Coronary artery (tissue), 2 donors: ENCODE data around the gene SNRK.

ENCODE experiments used
- DNase-seq: peaks from one replicate; pipeline ENCODE4 v3.0.0-alpha.2; 2017; ENCODE audit warnings: low spot score
- H3K27ac ChIP-seq, 2 donors: fragments of 200-600 bp; sonication (generic); one replicate each; pipeline ENCODE4 v1.5.1; 2016 to 2019
- H3K4me3 ChIP-seq: fragments of 200-600 bp; sonication (generic); 2 replicates; pipeline ENCODE4 v1.5.1; 2016; ENCODE audit warnings: mild to moderate bottlenecking, moderate library complexity
- CTCF ChIP-seq: fragments of 200-600 bp; sonication (generic); IDR thresholded peaks from one replicate; pipeline ENCODE4 v1.5.1; 2019; ENCODE audit warnings: antibody characterized with exemption

The SNRK gene

DNA sequence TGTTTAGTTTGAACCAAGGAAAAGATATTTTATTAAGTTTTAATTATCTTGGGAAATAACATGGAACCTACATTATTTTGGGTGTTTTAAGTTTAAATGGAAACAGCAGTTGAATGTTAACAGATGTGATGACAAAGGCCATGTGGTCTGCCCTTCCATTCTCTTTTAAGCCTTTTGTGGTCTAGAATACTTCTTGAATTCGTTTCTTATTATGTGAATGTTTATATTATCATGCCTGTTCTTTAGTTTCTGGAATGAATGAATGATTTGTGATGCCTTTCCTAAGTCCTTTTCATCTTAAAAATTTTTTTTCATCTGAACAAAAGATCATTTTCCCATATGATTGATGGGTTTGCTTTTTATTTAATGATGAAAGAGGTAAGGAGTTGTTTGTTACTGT is 44.6 kb downstream of the SNRK start:
- H3K27ac ChIP-seq: no peak overlapping the region
- DNase-seq: no peak
- no peak overlapping the region for H3K4me3 ChIP-seq
- TF ChIP-seq CTCF: no peak

DNA sequence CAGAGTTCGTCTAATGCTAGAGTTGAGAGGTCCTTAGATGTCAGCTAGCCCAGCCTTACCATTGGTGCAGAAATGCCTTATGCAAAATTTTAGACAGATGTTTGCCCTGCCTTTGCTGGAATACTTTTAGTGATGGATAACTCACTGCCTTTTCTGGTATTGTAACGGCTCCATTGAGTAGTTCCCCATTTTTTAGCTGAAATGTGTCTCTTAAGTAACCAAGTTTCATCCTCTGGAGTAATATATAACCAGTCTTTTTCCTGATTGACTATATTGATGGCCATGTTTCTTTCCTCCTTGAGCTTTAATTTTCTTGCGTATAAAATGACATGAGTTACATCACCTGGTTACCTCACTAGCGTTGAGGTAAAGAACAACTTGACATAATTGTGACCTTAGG is 45.0 kb downstream of the SNRK start:
- no peak for DNase-seq
- Histone ChIP-seq H3K4me3 (no peak overlapping the region), H3K27ac (no peak overlapping the region)
- TF ChIP-seq CTCF: no peak

DNA sequence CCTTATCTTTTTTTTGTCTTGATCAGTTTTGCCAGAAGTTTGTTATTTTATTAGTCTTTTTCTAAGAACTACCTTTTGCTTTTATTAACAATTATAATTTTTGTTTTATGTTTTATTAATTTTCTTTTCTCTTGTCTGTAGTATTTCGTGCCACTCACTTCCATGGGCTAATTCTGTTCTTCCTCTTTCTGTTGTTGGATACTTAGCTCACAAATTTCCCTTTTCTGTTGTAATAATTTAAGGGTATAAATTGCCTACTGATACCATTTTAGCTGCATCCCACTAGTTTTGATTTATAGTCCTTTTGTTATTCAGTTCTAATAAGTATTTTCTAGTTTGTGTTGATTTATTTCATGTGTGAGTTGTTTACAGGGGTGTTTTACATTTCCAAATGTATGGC is 48.6 kb downstream of the SNRK start:
- Histone ChIP-seq H3K4me3 (no peak overlapping the region), H3K27ac (no peak overlapping the region)
- DNase-seq: no peak
- no peak for TF ChIP-seq CTCF

- TF ChIP-seq CTCF: no peak
- no peak overlapping the region for H3K4me3 ChIP-seq
- no peak for DNase-seq
- no peak overlapping the region for H3K27ac ChIP-seq
Observed at GRCh38 chr3:43335799-43336198, 49.5 kb downstream of the SNRK start.

- no peak for DNase-seq
- Histone ChIP-seq H3K27ac (no peak overlapping the region), H3K4me3 (no peak overlapping the region)
- TF ChIP-seq CTCF: no peak
Observed at GRCh38 chr3:43338295-43338694, 52.0 kb downstream of the SNRK start.

DNA sequence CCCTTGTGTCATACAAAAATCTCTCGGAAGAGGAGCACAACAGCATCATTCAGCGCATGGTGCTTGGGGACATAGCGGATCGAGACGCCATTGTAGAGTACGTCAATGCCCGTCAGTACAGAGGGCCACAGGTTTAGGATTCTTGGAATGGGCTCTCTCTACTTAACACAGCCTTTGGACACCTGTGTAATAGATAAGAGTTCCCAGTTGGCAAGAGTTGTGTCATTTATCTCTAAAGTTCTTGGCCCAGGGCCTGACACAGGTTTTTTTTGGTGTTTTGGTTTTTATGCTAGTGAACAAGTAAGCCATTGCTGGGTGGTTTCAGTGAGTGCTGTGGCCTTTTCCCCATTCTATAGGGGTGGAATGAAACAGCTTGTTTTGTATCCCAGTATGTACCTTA is 54.1 kb downstream of the SNRK start:
- no peak for DNase-seq
- TF ChIP-seq CTCF: no peak
- no peak overlapping the region for H3K4me3 ChIP-seq
- H3K27ac ChIP-seq: no peak overlapping the region

DNA sequence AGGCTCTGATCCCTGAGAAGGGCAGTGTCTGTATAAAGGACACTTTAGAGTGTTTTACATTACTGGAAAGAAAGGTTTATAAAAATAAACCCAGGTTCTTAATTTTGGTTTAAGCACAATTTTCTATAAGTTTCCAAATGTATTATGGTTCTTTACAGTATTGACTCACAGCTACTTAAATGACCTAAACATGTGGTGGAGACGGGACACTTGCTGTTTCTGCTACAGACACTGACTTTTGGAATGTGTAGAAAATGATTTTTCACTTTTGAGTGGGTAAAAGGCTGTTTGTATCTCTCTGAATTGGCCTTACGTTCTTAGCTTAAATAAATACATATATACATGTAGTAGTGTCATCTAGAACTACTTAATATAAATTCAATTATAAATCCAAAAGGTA is 55.4 kb downstream of the SNRK start:
- TF ChIP-seq CTCF: no peak
- Histone ChIP-seq H3K27ac (no peak overlapping the region), H3K4me3 (no peak overlapping the region)
- no peak for DNase-seq
